ENCODE results near the gene OSGIN1.

OSGIN1 gene

DNA sequence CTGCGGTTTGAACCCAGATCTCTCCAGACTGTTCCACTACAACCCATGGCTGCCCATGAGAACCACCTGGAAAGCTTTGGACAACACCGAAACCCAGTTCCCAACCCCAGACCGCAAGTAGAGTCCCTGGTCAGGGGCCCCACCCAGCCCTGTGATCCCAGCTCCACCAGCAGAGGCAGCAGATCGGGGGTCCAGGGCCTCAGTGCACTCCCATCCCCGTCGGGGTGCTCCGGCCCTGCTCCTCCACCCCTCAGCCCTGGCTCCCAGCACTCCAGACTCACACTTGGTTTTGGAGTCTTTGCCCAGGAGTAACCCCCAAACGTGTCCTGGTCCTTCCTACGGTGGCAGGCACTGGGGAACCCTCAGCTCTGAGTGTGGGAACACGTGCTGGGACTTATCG is 20.7 kb upstream of the OSGIN1 start:
- H3K4me3 ChIP-seq (ENCODE audit: low read length) = no peak overlapping the region
- 0 out of 2 replicates have a peak, but pooled peaks cover 5% of the 10 kb centered on the region for H3K27me3 ChIP-seq (ENCODE audit: low read depth, low read length)
- H3K4me2 ChIP-seq (ENCODE audit: low read length) = no peak overlapping the region
- H3K36me3 ChIP-seq (replicated peaks; ENCODE audit: low read depth, low read length) = no peaks in the 10 kb centered on the region
- no peak for TF ChIP-seq EZH2phosphoT487 (IDR thresholded peaks at IDR 0.05; ENCODE audit: low read depth)
- TF ChIP-seq CTCF (IDR thresholded peaks at IDR 0.05; ENCODE audit: low read depth, low read length) = no peak
- no peaks in the 10 kb centered on the region for H3K9me3 ChIP-seq (ENCODE audit: insufficient read depth, low read length)
- H3K4me1 ChIP-seq (ENCODE audit: low read length) = no peaks in the 10 kb centered on the region
- H3K9ac ChIP-seq (ENCODE audit: low read length) = no peak overlapping the region
- H3K79me2 ChIP-seq (ENCODE audit: low read length) = no peaks in the 10 kb centered on the region
- H4K20me1 ChIP-seq (ENCODE audit: insufficient read depth, low read length) = no peaks in the 10 kb centered on the region
- no peak overlapping the region for H2AFZ ChIP-seq (ENCODE audit: low read depth, low read length)
- H3K27ac ChIP-seq (ENCODE audit: low read length) = no peak overlapping the region

DNA sequence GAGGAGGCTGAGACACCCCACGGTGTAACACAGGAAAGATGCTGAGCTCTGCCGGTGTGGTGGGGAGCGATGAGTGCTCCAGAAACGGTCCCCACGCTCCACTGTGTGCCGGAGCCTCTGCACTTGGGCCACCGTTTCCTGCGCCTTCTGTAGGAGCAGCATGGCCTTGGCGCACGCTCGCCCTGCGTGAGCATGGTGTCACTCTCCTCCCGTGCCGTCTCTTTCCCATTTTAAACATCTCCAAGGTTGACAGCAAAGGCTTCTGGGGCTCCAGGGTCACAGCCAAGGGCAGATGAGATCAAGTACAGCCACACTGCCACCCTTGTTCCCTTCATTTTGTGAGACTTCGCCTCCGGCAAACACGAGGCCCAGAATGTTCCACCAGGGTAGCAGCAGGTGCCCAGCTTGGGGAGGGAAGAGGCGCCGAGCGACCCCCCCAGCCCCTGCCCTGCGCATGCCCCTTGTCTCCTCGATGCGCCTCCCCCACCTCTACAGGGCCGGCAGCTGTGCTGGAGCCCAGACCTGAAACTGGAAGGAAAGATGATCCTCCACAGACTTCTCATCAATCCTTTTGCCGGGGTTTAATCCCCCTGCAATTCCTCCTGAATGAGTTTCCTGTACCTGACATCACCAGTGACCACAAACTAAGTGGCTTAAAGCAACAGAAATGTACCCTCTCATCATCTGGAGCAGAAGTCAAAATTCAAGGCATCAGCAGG is 19.9 kb upstream of the OSGIN1 start:
- Histone ChIP-seq H3K4me1 (ENCODE audit: low read length) (no peaks in the 10 kb centered on the region), H3K36me3 (replicated peaks; ENCODE audit: low read depth, low read length) (no peaks in the 10 kb centered on the region), H3K27ac (ENCODE audit: low read length) (no peak overlapping the region), H2AFZ (ENCODE audit: low read depth, low read length) (no peak overlapping the region), H3K9ac (ENCODE audit: low read length) (no peak overlapping the region), H3K79me2 (ENCODE audit: low read length) (no peaks in the 10 kb centered on the region), H3K27me3 (ENCODE audit: low read depth, low read length) (0 out of 2 replicates have a peak, but pooled peaks cover 9% of the 10 kb centered on the region), H4K20me1 (ENCODE audit: insufficient read depth, low read length) (no peaks in the 10 kb centered on the region), H3K9me3 (ENCODE audit: insufficient read depth, low read length) (no peaks in the 10 kb centered on the region), H3K4me3 (ENCODE audit: low read length) (no peak overlapping the region), H3K4me2 (ENCODE audit: low read length) (no peak overlapping the region)
- TF ChIP-seq CTCF (IDR thresholded peaks at IDR 0.05; ENCODE audit: low read depth, low read length) (no peak), EZH2phosphoT487 (IDR thresholded peaks at IDR 0.05; ENCODE audit: low read depth) (no peak)

- H2AFZ ChIP-seq (ENCODE audit: low read depth, low read length) = no peak overlapping the region
- no peak overlapping the region for H3K9ac ChIP-seq (ENCODE audit: low read length)
- H3K4me1 ChIP-seq (ENCODE audit: low read length) = no peaks in the 10 kb centered on the region
- H4K20me1 ChIP-seq (ENCODE audit: insufficient read depth, low read length) = no peaks in the 10 kb centered on the region
- no peaks in the 10 kb centered on the region for H3K79me2 ChIP-seq (ENCODE audit: low read length)
- no peaks in the 10 kb centered on the region for H3K36me3 ChIP-seq (replicated peaks; ENCODE audit: low read depth, low read length)
- TF ChIP-seq CTCF (IDR thresholded peaks at IDR 0.05; ENCODE audit: low read depth, low read length) = no peak
- no peak for TF ChIP-seq EZH2phosphoT487 (IDR thresholded peaks at IDR 0.05; ENCODE audit: low read depth)
- no peaks in the 10 kb centered on the region for H3K9me3 ChIP-seq (ENCODE audit: insufficient read depth, low read length)
- 0 out of 2 replicates have a peak, but pooled peaks cover 9% of the 10 kb centered on the region for H3K27me3 ChIP-seq (ENCODE audit: low read depth, low read length)
- H3K4me2 ChIP-seq (ENCODE audit: low read length) = no peak overlapping the region
- no peak overlapping the region for H3K4me3 ChIP-seq (ENCODE audit: low read length)
- H3K27ac ChIP-seq (ENCODE audit: low read length) = no peak overlapping the region
Measured at GRCh38 chr16:83933885-83934683, 19.0 kb upstream of the OSGIN1 start.

- Histone ChIP-seq H3K4me3 (ENCODE audit: low read length) (no peak overlapping the region), H3K27ac (ENCODE audit: low read length) (no peak overlapping the region), H3K4me1 (ENCODE audit: low read length) (no peaks in the 10 kb centered on the region), H2AFZ (ENCODE audit: low read depth, low read length) (no peak overlapping the region), H4K20me1 (ENCODE audit: insufficient read depth, low read length) (no peaks in the 10 kb centered on the region), H3K79me2 (ENCODE audit: low read length) (no peaks in the 10 kb centered on the region), H3K27me3 (ENCODE audit: low read depth, low read length) (0 out of 2 replicates have a peak, but pooled peaks cover 9% of the 10 kb centered on the region), H3K36me3 (replicated peaks; ENCODE audit: low read depth, low read length) (no peaks in the 10 kb centered on the region), H3K9ac (ENCODE audit: low read length) (no peak overlapping the region), H3K4me2 (ENCODE audit: low read length) (no peak overlapping the region), H3K9me3 (ENCODE audit: insufficient read depth, low read length) (no peaks in the 10 kb centered on the region)
- TF ChIP-seq CTCF (IDR thresholded peaks at IDR 0.05; ENCODE audit: low read depth, low read length) (no peak), EZH2phosphoT487 (IDR thresholded peaks at IDR 0.05; ENCODE audit: low read depth) (no peak)
Measured at GRCh38 chr16:83934684-83934977, 18.4 kb upstream of the OSGIN1 start.
